Measurements from ENCODE around the gene SIN3B.
"Not testable (repeated sequence)": the region's sequence is repeated elsewhere in the genome, so short reads cannot be mapped to it uniquely, and the experiment has no call there.

- TF ChIP-seq, protein P1, sequence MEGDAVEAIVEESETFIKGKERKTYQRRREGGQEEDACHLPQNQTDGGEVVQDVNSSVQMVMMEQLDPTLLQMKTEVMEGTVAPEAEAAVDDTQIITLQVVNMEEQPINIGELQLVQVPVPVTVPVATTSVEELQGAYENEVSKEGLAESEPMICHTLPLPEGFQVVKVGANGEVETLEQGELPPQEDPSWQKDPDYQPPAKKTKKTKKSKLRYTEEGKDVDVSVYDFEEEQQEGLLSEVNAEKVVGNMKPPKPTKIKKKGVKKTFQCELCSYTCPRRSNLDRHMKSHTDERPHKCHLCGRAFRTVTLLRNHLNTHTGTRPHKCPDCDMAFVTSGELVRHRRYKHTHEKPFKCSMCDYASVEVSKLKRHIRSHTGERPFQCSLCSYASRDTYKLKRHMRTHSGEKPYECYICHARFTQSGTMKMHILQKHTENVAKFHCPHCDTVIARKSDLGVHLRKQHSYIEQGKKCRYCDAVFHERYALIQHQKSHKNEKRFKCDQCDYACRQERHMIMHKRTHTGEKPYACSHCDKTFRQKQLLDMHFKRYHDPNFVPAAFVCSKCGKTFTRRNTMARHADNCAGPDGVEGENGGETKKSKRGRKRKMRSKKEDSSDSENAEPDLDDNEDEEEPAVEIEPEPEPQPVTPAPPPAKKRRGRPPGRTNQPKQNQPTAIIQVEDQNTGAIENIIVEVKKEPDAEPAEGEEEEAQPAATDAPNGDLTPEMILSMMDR (IDR thresholded peaks at IDR 0.05; ENCODE audit: poor library complexity, severe bottlenecking), result not testable (repeated sequence)
- TF ChIP-seq POLR2AphosphoS5 (IDR thresholded peaks at IDR 0.05); TAF1 (IDR thresholded peaks at IDR 0.05; ENCODE audit: low read depth); EZH2 (IDR thresholded peaks at IDR 0.05; ENCODE audit: borderline replicate concordance, insufficient read depth, low read length, poor library complexity, severe bottlenecking); EP300 (conservative IDR thresholded peaks at IDR 0.05; ENCODE audit: poor library complexity, severe bottlenecking); RAD21 (conservative IDR thresholded peaks at IDR 0.05); SMC3 (conservative IDR thresholded peaks at IDR 0.05; ENCODE audit: poor library complexity); REST (IDR thresholded peaks at IDR 0.05; ENCODE audit: borderline replicate concordance); MXI1 (conservative IDR thresholded peaks at IDR 0.05; ENCODE audit: poor library complexity, severe bottlenecking): not testable (repeated sequence)
These were observed 45.7 kb downstream of the SIN3B start for GRCh38 chr19:16874978-16875299.
